Osteoblast (primary cell): ENCODE data around the gene KCMF1. TPM values are rescaled to one million over a fixed set of nuclear protein-coding genes. Genes with fewer than 3 reads are reported as not detected.

ENCODE experiments used
- DNase-seq: peaks from one replicate; pipeline ENCODE4 v3.0.0; 2011; ENCODE audit warnings: low spot score, mixed read lengths; ENCODE audit not compliant: insufficient read length; ENCODE audit errors: missing footprints
- H2AFZ ChIP-seq: 2 replicates; pipeline ENCODE4 v1.6.0; 2011; ENCODE audit warnings: mild to moderate bottlenecking, low read length
- H3K27ac ChIP-seq: 2 replicates; pipeline ENCODE4 v1.5.1; 2011; ENCODE audit warnings: mild to moderate bottlenecking, low read depth, low read length, moderate library complexity
- H3K27me3 ChIP-seq: 2 replicates; pipeline ENCODE4 v1.6.0; 2012; ENCODE audit warnings: mild to moderate bottlenecking, control low read depth, inconsistent platforms, low read length, moderate library complexity; ENCODE audit not compliant: insufficient read depth
- H3K36me3 ChIP-seq: 2 replicates; pipeline ENCODE4 v1.5.1; 2011; ENCODE audit warnings: mild to moderate bottlenecking, low read length, control low read depth, moderate library complexity; ENCODE audit not compliant: insufficient read depth
- H3K4me1 ChIP-seq: 2 replicates; pipeline ENCODE4 v1.5.1; 2011; ENCODE audit warnings: mild to moderate bottlenecking, low read length, control low read depth, moderate library complexity; ENCODE audit not compliant: insufficient read depth
- H3K4me2 ChIP-seq: 2 replicates; pipeline ENCODE4 v1.6.0; 2011; ENCODE audit warnings: mild to moderate bottlenecking, low read length; ENCODE audit not compliant: insufficient read depth
- H3K4me3 ChIP-seq: fragments of 200-600 bp; sonication (generic); 3 replicates; pipeline ENCODE4 v1.5.1; 2012; ENCODE audit warnings: mild to moderate bottlenecking, low read length, inconsistent platforms; ENCODE audit not compliant: insufficient read depth
- H3K79me2 ChIP-seq: 2 replicates; pipeline ENCODE4 v1.6.0; 2012; ENCODE audit warnings: mild to moderate bottlenecking, low read length, control low read depth, inconsistent platforms; ENCODE audit not compliant: insufficient read depth
- H3K9me3 ChIP-seq: 2 replicates; pipeline ENCODE4 v1.5.1; 2011; ENCODE audit warnings: low read depth, low read length, control low read depth
- H4K20me1 ChIP-seq: 2 replicates; pipeline ENCODE4 v1.6.0; 2012; ENCODE audit warnings: mild to moderate bottlenecking, low read length, control low read depth; ENCODE audit not compliant: insufficient read depth
- CTCF ChIP-seq: IDR thresholded peaks from 2 replicates; pipeline ENCODE4 v1.5.1; 2011; ENCODE audit warnings: mild to moderate bottlenecking, low read depth, low read length, moderate library complexity; ENCODE audit errors: extremely low read depth
- total RNA-seq: library from RNA; depleted of rRNA; stranded (reverse); fragments of >200 nt; gene quantifications from 2 replicates; pipeline ENCODE4 v1.2.3, GENCODE V29; 2012

KCMF1 gene
- total RNA-seq, 1 donor: 74.2 TPM

GRCh38 chr2:84972207-84972783 lies 1.3 kb downstream of the KCMF1 start:
- H3K36me3 ChIP-seq: peaks cover under 1% of the 10 kb centered on the region
- no peaks in the 10 kb centered on the region for H3K27me3 ChIP-seq
- peaks cover 85% of the 10 kb centered on the region for H3K79me2 ChIP-seq
- H3K9me3 ChIP-seq: no peaks in the 10 kb centered on the region
- H4K20me1 ChIP-seq: peaks cover 45% of the 10 kb centered on the region
- peak overlapping the region; percentile 81 for H3K4me3 ChIP-seq
- DNase-seq: peak; percentile 86
- no peak for TF ChIP-seq CTCF
- peaks cover 19% of the 10 kb centered on the region for H3K4me1 ChIP-seq
- peak overlapping the region; percentile 11 for H2AFZ ChIP-seq
- H3K27ac ChIP-seq: peak overlapping the region; percentile 79
- H3K4me2 ChIP-seq: peak overlapping the region; percentile 84

- Histone ChIP-seq H3K4me2 (peak overlapping the region; percentile 84), H2AFZ (no peak overlapping the region), H3K4me1 (peaks cover 19% of the 10 kb centered on the region), H3K27ac (peak overlapping the region; percentile 79), H4K20me1 (peaks cover 51% of the 10 kb centered on the region), H3K9me3 (no peaks in the 10 kb centered on the region), H3K79me2 (peaks cover 88% of the 10 kb centered on the region), H3K36me3 (peaks cover 3% of the 10 kb centered on the region), H3K4me3 (peak overlapping the region; percentile 81), H3K27me3 (no peaks in the 10 kb centered on the region)
- no peak for TF ChIP-seq CTCF
- peak; percentile 88 for DNase-seq
Observed at GRCh38 chr2:84972932-84973331, 2.0 kb downstream of the KCMF1 start.

GRCh38 chr2:84980263-84980983 lies 9.5 kb downstream of the KCMF1 start:
- Histone ChIP-seq H3K27ac (no peak overlapping the region), H4K20me1 (peaks cover 78% of the 10 kb centered on the region), H3K4me3 (no peak overlapping the region), H3K79me2 (peaks cover 99% of the 10 kb centered on the region), H2AFZ (no peak overlapping the region), H3K4me1 (no peaks in the 10 kb centered on the region), H3K4me2 (no peak overlapping the region), H3K9me3 (no peaks in the 10 kb centered on the region), H3K27me3 (no peaks in the 10 kb centered on the region), H3K36me3 (peaks cover 3% of the 10 kb centered on the region)
- no peak for DNase-seq
- TF ChIP-seq CTCF: no peak

GRCh38 chr2:84986018-84986417 lies 15.1 kb downstream of the KCMF1 start:
- no peak for TF ChIP-seq CTCF
- Histone ChIP-seq H3K36me3 (no peaks in the 10 kb centered on the region), H3K9me3 (no peaks in the 10 kb centered on the region), H4K20me1 (peaks cover 70% of the 10 kb centered on the region), H3K4me1 (peaks cover 12% of the 10 kb centered on the region), H3K27me3 (no peaks in the 10 kb centered on the region), H3K27ac (no peak overlapping the region), H3K79me2 (peaks cover 99% of the 10 kb centered on the region), H3K4me3 (no peak overlapping the region), H2AFZ (no peak overlapping the region), H3K4me2 (no peak overlapping the region)
- DNase-seq: no peak
